Body of pancreas (tissue), 4 donors: ENCODE measurements around the gene CCSER2.

ENCODE experiments used
- CTCF ChIP-seq, 7 experiments: fragments of 450-650 bp in 4 of 7; fragments of 200-600 bp in 3 of 7; sonication (generic) in 3 of 7; IDR thresholded peaks; one replicate each; pipeline ENCODE4 v1.5.1; 2016 to 2019; ENCODE audit warnings: antibody characterized with exemption in 7 of 7
- POLR2A ChIP-seq, 3 donors: fragments of 450-650 bp; IDR thresholded peaks; one replicate each; pipeline ENCODE4 v1.6.1; 2016; ENCODE audit warnings: antibody characterized with exemption in 3 of 3, mild to moderate bottlenecking in 2 of 3

- TF ChIP-seq POLR2A (IDR thresholded peaks at IDR 0.05) (no peak), CTCF (IDR thresholded peaks at IDR 0.05) (peak; percentile 49 to 67 (median 63))
Measured at GRCh38 chr10:84352251-84352842, 24.0 kb downstream of the CCSER2 start.
